Activated CD8-positive, alpha-beta memory T cell treated with anti-CD3 and anti-CD28 coated beads, Interleukin-2, amount 50 U/mL, for 4 hours (primary cell): ENCODE data around the gene FRMD4A.

Source experiments
- DNase-seq: peaks from one replicate; pipeline ENCODE4 v3.0.0-alpha.2; 2020

Gene FRMD4A

GRCh38 chr10:14336736-14337135 lies 6.0 kb upstream of the FRMD4A start:
- no peak for DNase-seq

- no peak for DNase-seq
Observed at GRCh38 chr10:14334771-14335170, 4.0 kb upstream of the FRMD4A start.

- DNase-seq: no peak
Observed at GRCh38 chr10:14333606-14334005, 2.9 kb upstream of the FRMD4A start.

- no peak for DNase-seq
Observed at GRCh38 chr10:14332903-14333302, 2.2 kb upstream of the FRMD4A start.

GRCh38 chr10:14329746-14330173 lies 964 bp downstream of the FRMD4A start:
- no peak for DNase-seq

GRCh38 chr10:14328881-14329672 lies 1.6 kb downstream of the FRMD4A start:
- no peak for DNase-seq

- no peak for DNase-seq
Observed at GRCh38 chr10:14327527-14327926, 3.2 kb downstream of the FRMD4A start.

- DNase-seq: no peak
Observed at GRCh38 chr10:14326581-14326980, 4.1 kb downstream of the FRMD4A start.

GRCh38 chr10:14325325-14325955 lies 5.3 kb downstream of the FRMD4A start:
- peak; percentile 27 for DNase-seq

- no peak for DNase-seq
Observed at GRCh38 chr10:14322526-14323188, 8.1 kb downstream of the FRMD4A start.

GRCh38 chr10:14318007-14318406 lies 12.7 kb downstream of the FRMD4A start:
- DNase-seq: no peak

- DNase-seq: no peak
Observed at GRCh38 chr10:14312014-14312413, 18.7 kb downstream of the FRMD4A start.

- no peak for DNase-seq
Observed at GRCh38 chr10:14311206-14311957, 19.3 kb downstream of the FRMD4A start.

- DNase-seq: no peak
Observed at GRCh38 chr10:14309593-14309992, 21.1 kb downstream of the FRMD4A start.

GRCh38 chr10:14306190-14306589 lies 24.5 kb downstream of the FRMD4A start:
- no peak for DNase-seq

GRCh38 chr10:14304046-14304445 lies 26.7 kb downstream of the FRMD4A start:
- no peak for DNase-seq

GRCh38 chr10:14302035-14302434 lies 28.7 kb downstream of the FRMD4A start:
- no peak for DNase-seq

- no peak for DNase-seq
Observed at GRCh38 chr10:14299556-14299955, 31.2 kb downstream of the FRMD4A start.

GRCh38 chr10:14296065-14296709 lies 34.5 kb downstream of the FRMD4A start:
- DNase-seq: no peak

- no peak for DNase-seq
Observed at GRCh38 chr10:14294347-14295059, 36.2 kb downstream of the FRMD4A start.

- DNase-seq: no peak
Observed at GRCh38 chr10:14293526-14293925, 37.2 kb downstream of the FRMD4A start.

GRCh38 chr10:14291296-14291695 lies 39.4 kb downstream of the FRMD4A start:
- DNase-seq: no peak
